ENCODE data around the gene MPV17L2. TPM values are rescaled to one million over a fixed set of nuclear protein-coding genes. Genes with fewer than 3 reads are reported as not detected.

Gene MPV17L2
- total RNA-seq, 1 donor, result 4.3 TPM

GRCh38 chr19:18211683-18212082 is 18.7 kb downstream of the MPV17L2 start:
- Histone ChIP-seq H3K27me3 (ENCODE audit: insufficient read depth, low read length) (peaks cover 3% of the 10 kb centered on the region), H3K4me3 (ENCODE audit: low read length) (no peak overlapping the region), H3K9me3 (ENCODE audit: low read depth, low read length) (no peaks in the 10 kb centered on the region), H3K4me1 (ENCODE audit: insufficient read depth, low read length) (no peaks in the 10 kb centered on the region)

GRCh38 chr19:18214779-18215433 is 21.9 kb downstream of the MPV17L2 start:
- no peak overlapping the region for H3K4me3 ChIP-seq (ENCODE audit: low read length)

GRCh38 chr19:18216789-18217188 is 23.8 kb downstream of the MPV17L2 start:
- Histone ChIP-seq H3K9me3 (ENCODE audit: low read depth, low read length) (no peaks in the 10 kb centered on the region), H3K4me3 (ENCODE audit: low read length) (no peak overlapping the region), H3K4me1 (ENCODE audit: insufficient read depth, low read length) (no peaks in the 10 kb centered on the region), H3K27me3 (ENCODE audit: insufficient read depth, low read length) (peaks cover 4% of the 10 kb centered on the region)

More at GRCh38 chr19:18214779-18215433, 21.9 kb downstream of the MPV17L2 start:
- Histone ChIP-seq H3K4me1 (ENCODE audit: insufficient read depth, low read length) (no peaks in the 10 kb centered on the region), H3K9me3 (ENCODE audit: low read depth, low read length) (no peaks in the 10 kb centered on the region), H3K27me3 (ENCODE audit: insufficient read depth, low read length) (no peaks in the 10 kb centered on the region)

GRCh38 chr19:18218159-18218558 is 25.1 kb downstream of the MPV17L2 start:
- Histone ChIP-seq H3K27me3 (ENCODE audit: insufficient read depth, low read length) (peaks cover 9% of the 10 kb centered on the region), H3K4me3 (ENCODE audit: low read length) (no peak overlapping the region), H3K9me3 (ENCODE audit: low read depth, low read length) (no peaks in the 10 kb centered on the region), H3K4me1 (ENCODE audit: insufficient read depth, low read length) (no peaks in the 10 kb centered on the region)

- Histone ChIP-seq H3K4me3 (ENCODE audit: low read length) (no peak overlapping the region), H3K9me3 (ENCODE audit: low read depth, low read length) (no peaks in the 10 kb centered on the region), H3K27me3 (ENCODE audit: insufficient read depth, low read length) (peaks cover 9% of the 10 kb centered on the region), H3K4me1 (ENCODE audit: insufficient read depth, low read length) (no peaks in the 10 kb centered on the region)
Observed at GRCh38 chr19:18218600-18218999, 25.6 kb downstream of the MPV17L2 start.

- no peak overlapping the region for H3K4me3 ChIP-seq (ENCODE audit: low read length)
- H3K27me3 ChIP-seq (ENCODE audit: insufficient read depth, low read length), result peaks cover 16% of the 10 kb centered on the region
- peaks cover 13% of the 10 kb centered on the region for H3K4me1 ChIP-seq (ENCODE audit: insufficient read depth, low read length)
- H3K9me3 ChIP-seq (ENCODE audit: low read depth, low read length), result no peaks in the 10 kb centered on the region
Observed at GRCh38 chr19:18219911-18220631, 27.1 kb downstream of the MPV17L2 start.

- no peaks in the 10 kb centered on the region for H3K9me3 ChIP-seq (ENCODE audit: low read depth, low read length)
- no peak overlapping the region for H3K4me3 ChIP-seq (ENCODE audit: low read length)
- peaks cover 22% of the 10 kb centered on the region for H3K27me3 ChIP-seq (ENCODE audit: insufficient read depth, low read length)
- peaks cover 20% of the 10 kb centered on the region for H3K4me1 ChIP-seq (ENCODE audit: insufficient read depth, low read length)
Observed at GRCh38 chr19:18220632-18221275, 27.7 kb downstream of the MPV17L2 start.

GRCh38 chr19:18221815-18222725 is 29.1 kb downstream of the MPV17L2 start:
- H3K4me3 ChIP-seq (ENCODE audit: low read length), result no peak overlapping the region
- H3K4me1 ChIP-seq (ENCODE audit: insufficient read depth, low read length), result peaks cover 24% of the 10 kb centered on the region
- H3K27me3 ChIP-seq (ENCODE audit: insufficient read depth, low read length), result peaks cover 32% of the 10 kb centered on the region
- H3K9me3 ChIP-seq (ENCODE audit: low read depth, low read length), result no peaks in the 10 kb centered on the region

- Histone ChIP-seq H3K27me3 (ENCODE audit: insufficient read depth, low read length) (peaks cover 37% of the 10 kb centered on the region), H3K4me1 (ENCODE audit: insufficient read depth, low read length) (peaks cover 24% of the 10 kb centered on the region), H3K9me3 (ENCODE audit: low read depth, low read length) (no peaks in the 10 kb centered on the region), H3K4me3 (ENCODE audit: low read length) (peak overlapping the region; percentile 24)
Observed at GRCh38 chr19:18223860-18224524, 31.0 kb downstream of the MPV17L2 start.

- peak overlapping the region; percentile 24 for H3K4me3 ChIP-seq (ENCODE audit: low read length)
- no peaks in the 10 kb centered on the region for H3K9me3 ChIP-seq (ENCODE audit: low read depth, low read length)
- H3K27me3 ChIP-seq (ENCODE audit: insufficient read depth, low read length), result peaks cover 40% of the 10 kb centered on the region
- H3K4me1 ChIP-seq (ENCODE audit: insufficient read depth, low read length), result peaks cover 24% of the 10 kb centered on the region
Observed at GRCh38 chr19:18224525-18225354, 31.7 kb downstream of the MPV17L2 start.

GRCh38 chr19:18225355-18225701 is 32.3 kb downstream of the MPV17L2 start:
- Histone ChIP-seq H3K4me3 (ENCODE audit: low read length) (no peak overlapping the region), H3K27me3 (ENCODE audit: insufficient read depth, low read length) (peaks cover 42% of the 10 kb centered on the region), H3K9me3 (ENCODE audit: low read depth, low read length) (no peaks in the 10 kb centered on the region), H3K4me1 (ENCODE audit: insufficient read depth, low read length) (peaks cover 24% of the 10 kb centered on the region)

- no peaks in the 10 kb centered on the region for H3K9me3 ChIP-seq (ENCODE audit: low read depth, low read length)
- H3K27me3 ChIP-seq (ENCODE audit: insufficient read depth, low read length), result peaks cover 46% of the 10 kb centered on the region
- H3K4me3 ChIP-seq (ENCODE audit: low read length), result no peak within 1 kb of the TSS
- H3K4me1 ChIP-seq (ENCODE audit: insufficient read depth, low read length), result peaks cover 24% of the 10 kb centered on the region
Observed at GRCh38 chr19:18225702-18226468, 32.9 kb downstream of the MPV17L2 start, which contains the start of gene PDE4C. Gene PDE4C (minus strand): TSS chr19:18226438. CDS start chr19:18226415, 23 bp downstream.

Measured in mononuclear cell (primary cell).